Kidney epithelial cell (primary cell): ENCODE data around the gene AFF2. TPM values are rescaled to one million over a fixed set of nuclear protein-coding genes. Genes with fewer than 3 reads are reported as not detected.

Source experiments
- DNase-seq: peaks from one replicate; pipeline ENCODE4 v3.0.0-alpha.2; 2010; ENCODE audit warnings: low read depth
- H3K27me3 ChIP-seq: 2 replicates; pipeline ENCODE4 v1.6.0; 2011; ENCODE audit warnings: low read length; ENCODE audit not compliant: control insufficient read depth, insufficient read depth
- H3K36me3 ChIP-seq: 2 replicates; pipeline ENCODE4 v1.5.1; 2011; ENCODE audit warnings: low read length; ENCODE audit not compliant: control insufficient read depth, insufficient read depth
- H3K4me3 ChIP-seq: 2 replicates; pipeline ENCODE4 v1.5.1; 2011; ENCODE audit warnings: low read depth, mild to moderate bottlenecking, control low read depth, low read length
- total RNA-seq: library from RNA; depleted of rRNA; stranded (reverse); fragments of >200 nt; gene quantifications from 2 replicates; pipeline ENCODE4 v1.2.3, GENCODE V29; 2015
- TF ChIP-seq, protein P1 (sequence below): IDR thresholded peaks from 2 replicates; pipeline ENCODE4 v1.5.1; 2011; ENCODE audit warnings: mild to moderate bottlenecking, moderate library complexity, low read length, control low read depth, inconsistent platforms; ENCODE audit not compliant: insufficient read depth, poor library complexity, severe bottlenecking

Gene AFF2
- total RNA-seq, 1 donor from 2014 or later = 1.3 TPM

DNA sequence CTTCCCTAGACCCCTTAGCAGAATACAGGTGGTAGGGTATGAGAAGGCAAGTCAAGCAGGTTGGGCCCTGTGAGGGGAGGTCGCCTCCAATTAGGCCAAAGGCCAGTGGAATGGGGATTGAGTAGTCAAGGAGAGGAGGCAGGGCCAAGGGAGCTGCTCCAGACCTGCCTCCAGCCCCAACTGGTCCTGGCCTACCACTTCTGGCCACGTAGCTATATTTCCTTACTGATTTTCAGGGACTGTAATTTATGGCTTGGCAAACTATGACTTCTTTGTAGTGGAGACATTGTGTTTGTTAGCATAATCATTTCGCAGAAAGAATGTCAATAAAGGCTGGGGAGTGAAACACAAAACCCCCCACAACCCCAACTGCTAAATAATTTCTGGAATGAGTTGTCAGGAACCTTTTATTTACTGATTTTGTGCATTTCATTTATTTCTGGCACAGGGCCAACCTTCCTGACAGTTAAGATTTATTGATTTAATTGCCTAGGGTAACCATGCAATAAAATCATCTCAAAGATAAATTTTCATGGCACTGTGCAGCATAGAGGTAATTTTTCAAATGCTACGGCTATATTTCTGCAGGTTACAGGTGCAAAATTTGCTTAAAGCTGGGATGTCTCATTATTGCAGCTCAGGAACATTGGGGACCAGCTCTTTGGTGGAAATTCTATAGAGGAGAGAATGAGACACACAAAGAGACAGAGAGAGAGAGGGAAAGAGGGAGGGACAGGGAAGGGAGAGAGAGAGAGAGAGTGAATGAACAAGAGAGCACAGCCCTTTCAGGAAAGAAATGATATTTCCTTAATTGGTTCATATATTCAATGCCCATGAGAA, 509.8 kb downstream of the AFF2 start:
- no peaks in the 10 kb centered on the region for H3K36me3 ChIP-seq
- H3K27me3 ChIP-seq = no peaks in the 10 kb centered on the region
- TF ChIP-seq, protein P1, sequence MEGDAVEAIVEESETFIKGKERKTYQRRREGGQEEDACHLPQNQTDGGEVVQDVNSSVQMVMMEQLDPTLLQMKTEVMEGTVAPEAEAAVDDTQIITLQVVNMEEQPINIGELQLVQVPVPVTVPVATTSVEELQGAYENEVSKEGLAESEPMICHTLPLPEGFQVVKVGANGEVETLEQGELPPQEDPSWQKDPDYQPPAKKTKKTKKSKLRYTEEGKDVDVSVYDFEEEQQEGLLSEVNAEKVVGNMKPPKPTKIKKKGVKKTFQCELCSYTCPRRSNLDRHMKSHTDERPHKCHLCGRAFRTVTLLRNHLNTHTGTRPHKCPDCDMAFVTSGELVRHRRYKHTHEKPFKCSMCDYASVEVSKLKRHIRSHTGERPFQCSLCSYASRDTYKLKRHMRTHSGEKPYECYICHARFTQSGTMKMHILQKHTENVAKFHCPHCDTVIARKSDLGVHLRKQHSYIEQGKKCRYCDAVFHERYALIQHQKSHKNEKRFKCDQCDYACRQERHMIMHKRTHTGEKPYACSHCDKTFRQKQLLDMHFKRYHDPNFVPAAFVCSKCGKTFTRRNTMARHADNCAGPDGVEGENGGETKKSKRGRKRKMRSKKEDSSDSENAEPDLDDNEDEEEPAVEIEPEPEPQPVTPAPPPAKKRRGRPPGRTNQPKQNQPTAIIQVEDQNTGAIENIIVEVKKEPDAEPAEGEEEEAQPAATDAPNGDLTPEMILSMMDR = no peak
- DNase-seq = no peak
- no peak overlapping the region for H3K4me3 ChIP-seq

DNA sequence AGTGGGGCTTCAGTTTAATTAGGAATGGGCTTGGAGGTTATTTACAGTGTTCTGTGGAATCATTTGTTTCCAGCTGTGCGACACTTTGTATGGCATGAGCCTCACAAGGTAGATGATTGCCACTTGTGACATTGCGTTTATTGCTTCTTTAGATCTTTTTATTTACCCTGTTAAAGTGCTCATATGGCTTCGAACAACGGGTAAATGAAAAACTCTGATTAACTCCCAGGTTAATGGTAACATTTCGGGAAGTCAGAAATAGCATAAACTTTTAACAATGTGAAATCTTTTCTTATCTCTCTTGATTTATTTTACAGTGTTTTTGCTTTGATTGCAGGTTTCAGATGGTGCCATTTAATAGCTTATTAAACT, 510.4 kb downstream of the AFF2 start:
- no peaks in the 10 kb centered on the region for H3K27me3 ChIP-seq
- TF ChIP-seq, protein P1 = no peak
- no peaks in the 10 kb centered on the region for H3K36me3 ChIP-seq
- no peak for DNase-seq
- no peak overlapping the region for H3K4me3 ChIP-seq

DNA sequence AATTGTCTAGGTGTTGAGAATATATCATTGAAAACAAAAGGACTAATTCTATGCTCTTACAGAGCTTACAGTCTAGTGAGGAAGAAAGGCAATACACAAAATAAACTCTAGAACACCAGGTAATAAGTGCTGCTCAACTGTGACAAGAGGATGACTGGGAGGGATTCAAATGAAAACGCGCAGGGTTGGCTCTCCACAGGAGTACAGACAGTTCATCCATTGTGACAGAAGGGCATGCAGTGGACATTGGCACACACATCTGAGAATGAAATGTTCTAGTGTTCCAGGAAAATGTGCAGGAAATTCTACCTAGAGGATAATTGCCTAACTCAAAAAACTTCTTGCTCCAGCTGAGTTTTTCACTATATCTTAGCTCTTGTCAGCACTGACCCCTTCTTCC, 512.7 kb downstream of the AFF2 start:
- no peak overlapping the region for H3K4me3 ChIP-seq
- DNase-seq = no peak
- TF ChIP-seq, protein P1 = no peak
- H3K36me3 ChIP-seq = no peaks in the 10 kb centered on the region
- no peaks in the 10 kb centered on the region for H3K27me3 ChIP-seq

DNA sequence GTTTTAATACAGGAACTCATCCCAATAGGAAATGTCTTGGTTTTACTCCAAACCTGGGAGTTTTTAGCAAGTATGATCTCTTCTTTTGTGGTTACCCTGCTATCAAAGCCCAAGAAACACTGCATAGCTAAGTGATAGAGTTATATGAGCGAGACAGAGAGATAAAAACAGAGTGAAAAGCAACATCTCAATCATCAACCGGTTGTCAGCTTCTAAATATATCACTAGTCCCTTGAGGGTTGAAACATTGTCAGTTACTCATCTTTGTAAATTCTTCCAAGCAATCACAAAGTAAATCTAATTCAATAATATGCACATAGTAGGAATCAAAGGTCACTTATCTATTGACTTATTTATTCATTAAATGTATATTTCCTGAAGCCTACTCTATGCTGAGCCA, 520.7 kb downstream of the AFF2 start:
- TF ChIP-seq, protein P1 = no peak
- no peaks in the 10 kb centered on the region for H3K27me3 ChIP-seq
- DNase-seq = no peak

DNA sequence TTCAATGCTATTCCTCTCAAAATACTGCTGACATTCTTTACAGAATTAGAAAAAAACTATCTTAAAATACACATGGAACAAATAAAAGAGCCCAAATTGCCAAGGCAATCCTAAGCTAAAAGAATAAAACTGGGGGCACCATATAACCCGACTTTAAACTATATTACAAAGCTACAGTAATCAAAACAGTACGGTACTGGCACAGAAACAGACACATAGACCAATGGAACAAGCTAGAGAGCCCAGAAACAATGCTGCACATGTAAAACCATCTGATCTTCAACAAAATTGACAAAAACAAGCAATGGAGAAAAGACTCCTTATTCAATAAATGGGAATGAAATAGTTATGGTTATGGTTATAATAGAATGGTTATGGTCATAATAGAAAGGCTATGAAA, 522.1 kb downstream of the AFF2 start:
- TF ChIP-seq, protein P1 = no peak
- H3K36me3 ChIP-seq = no peaks in the 10 kb centered on the region
- H3K4me3 ChIP-seq = no peak overlapping the region
- no peak for DNase-seq
- H3K27me3 ChIP-seq = no peaks in the 10 kb centered on the region

More for the DNA sequence above, 520.7 kb downstream of the AFF2 start:
- Histone ChIP-seq H3K36me3 (no peaks in the 10 kb centered on the region), H3K4me3 (no peak overlapping the region)

DNA sequence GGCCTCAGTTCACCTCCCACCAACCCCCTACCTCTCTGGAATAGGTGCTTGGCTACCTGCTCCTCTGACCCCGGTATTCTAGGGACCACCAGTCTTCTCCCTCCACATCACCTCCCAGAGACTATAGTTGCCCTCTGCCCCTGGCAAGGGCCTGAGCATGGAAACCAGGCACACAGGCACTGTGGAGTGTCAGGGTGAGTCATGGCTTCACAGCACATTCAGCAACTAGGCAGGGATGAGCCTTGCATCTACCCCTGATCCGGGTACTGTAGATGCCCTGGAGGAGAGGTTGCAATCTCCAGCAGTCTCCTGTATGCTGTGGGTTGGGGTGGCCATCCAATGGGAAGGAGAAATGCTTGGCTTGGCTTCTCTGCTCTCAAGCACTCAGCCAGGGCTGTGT, 532.0 kb downstream of the AFF2 start:
- H3K4me3 ChIP-seq = no peak overlapping the region
- TF ChIP-seq, protein P1 = no peak
- H3K36me3 ChIP-seq = no peaks in the 10 kb centered on the region
- DNase-seq = no peak
- H3K27me3 ChIP-seq = no peaks in the 10 kb centered on the region
